ENCODE measurements around the gene HNRNPUL1. TPM values are rescaled to one million over a fixed set of nuclear protein-coding genes. Genes with fewer than 3 reads are reported as not detected.
"Not testable (repeated sequence)": the region's sequence is repeated elsewhere in the genome, so short reads cannot be mapped to it uniquely, and the experiment has no call there.

Gene HNRNPUL1
- total RNA-seq, 2 donors from 2014 or later = 116 to 147 TPM

- no peak for ATAC-seq
- DNase-seq = no peak
- intact Hi-C loops (cut with DNase I) = no loop called here
Measured at GRCh38 chr19:41330481-41330880, 66.3 kb downstream of the HNRNPUL1 start.

- no peak for ATAC-seq
- intact Hi-C loops (cut with DNase I) = no loop called here
- DNase-seq = no peak
Measured at GRCh38 chr19:41330946-41331678, 66.9 kb downstream of the HNRNPUL1 start.

GRCh38 chr19:41332000-41332399, 67.8 kb downstream of the HNRNPUL1 start:
- DNase-seq (no peak), ATAC-seq (no peak)
- intact Hi-C loops (cut with DNase I) = no loop called here

GRCh38 chr19:41332468-41332867, 68.3 kb downstream of the HNRNPUL1 start:
- intact Hi-C loops (cut with DNase I) = no loop called here
- DNase-seq = no peak
- no peak for ATAC-seq

- ATAC-seq (peak; percentile 35 to 47), DNase-seq (no peak)
- intact Hi-C loops (cut with DNase I) = no loop called here
Measured at GRCh38 chr19:41334793-41335192, 70.6 kb downstream of the HNRNPUL1 start.

GRCh38 chr19:41335467-41335866, 71.3 kb downstream of the HNRNPUL1 start:
- intact Hi-C loops (cut with DNase I) = no loop called here
- ATAC-seq (no peak), DNase-seq (no peak)

GRCh38 chr19:41339936-41340335, 75.8 kb downstream of the HNRNPUL1 start:
- ATAC-seq (no peak), DNase-seq (no peak)
- intact Hi-C loops (cut with DNase I) = no loop called here

- peak in 1 of 2 donors; percentile 34 for ATAC-seq
- no peak for DNase-seq
- intact Hi-C loops (cut with DNase I) = no loop called here
Measured at GRCh38 chr19:41341669-41342490, 77.7 kb downstream of the HNRNPUL1 start.

GRCh38 chr19:41344162-41344561, 80.0 kb downstream of the HNRNPUL1 start:
- DNase-seq (no peak), ATAC-seq (no peak)
- intact Hi-C loops (cut with DNase I) = no loop called here

GRCh38 chr19:41346916-41347315, 82.7 kb downstream of the HNRNPUL1 start:
- DNase-seq; intact Hi-C loops (cut with DNase I); ATAC-seq: not testable (repeated sequence)

- intact Hi-C loops (cut with DNase I) = loop anchor here in 1 of 2 donors (5.0 kb wide), 1 partner anchor 39 kb away; the partner anchor contains the start of gene CCDC97
- DNase-seq = no peak
- peak in 1 of 2 donors; percentile 1 for ATAC-seq
Measured at GRCh38 chr19:41350735-41351338, 86.7 kb downstream of the HNRNPUL1 start.

- DNase-seq = peak; percentile 81
- peak; percentile 51 to 71 for ATAC-seq
- intact Hi-C loops (cut with DNase I) = loop anchor here in 1 of 2 donors (5.0 kb wide), 1 partner anchor 39 kb away; the partner anchor contains the start of gene CCDC97
Measured at GRCh38 chr19:41351339-41352245, 87.4 kb downstream of the HNRNPUL1 start.

- ATAC-seq = no peak
- DNase-seq = no peak
- intact Hi-C loops (cut with DNase I) = loop anchor here in 1 of 2 donors (5.0 kb wide), 1 partner anchor 40 kb away; the partner anchor contains the start of gene CCDC97
Measured at GRCh38 chr19:41352279-41352608, 88.1 kb downstream of the HNRNPUL1 start.

- DNase-seq = peak; percentile 73
- intact Hi-C loops (cut with DNase I) = loop anchor here in 1 of 2 donors (5.0 kb wide), 1 partner anchor 41 kb away; the partner anchor contains the start of gene CCDC97
- ATAC-seq = peak; percentile 17 to 20
Measured at GRCh38 chr19:41352609-41353465, 88.7 kb downstream of the HNRNPUL1 start.

- peak; percentile 75 to 82 for ATAC-seq
- peak; percentile 92 for DNase-seq
- intact Hi-C loops (cut with DNase I) = loop anchor here in 1 of 2 donors (5.0 kb wide), 1 partner anchor 41 kb away; the partner anchor contains the start of gene CCDC97
Measured at GRCh38 chr19:41353466-41354342, 89.5 kb downstream of the HNRNPUL1 start, which contains the start of gene TGFB1. Gene TGFB1, minus strand, starts transcription at chr19:41353922. Its CDS starts 878 bp downstream, at chr19:41353044.

- intact Hi-C loops (cut with DNase I) = loop anchor here in 1 of 2 donors (5.0 kb wide), 1 partner anchor 42 kb away; the partner anchor contains the start of gene CCDC97
- no peak for ATAC-seq
- DNase-seq = no peak
Measured at GRCh38 chr19:41354343-41354953, 90.3 kb downstream of the HNRNPUL1 start.
